Right renal cortex interstitium (tissue), 3 donors: ENCODE results near the gene TCF21. TPM values are rescaled to one million over a fixed set of nuclear protein-coding genes. Genes with fewer than 3 reads are reported as not detected.

ENCODE experiments used
- DNase-seq, 3 donors: peaks; one replicate each; pipeline ENCODE4 v3.0.0-alpha.2; 2013; ENCODE audit warnings: low read depth in 3 of 3, low spot score in 2 of 3
- polyA plus RNA-seq, 3 donors: library from polyadenylated mRNA; unstranded; fragments of 120-200 nt; gene quantifications; one replicate each; pipeline ENCODE4 v1.2.1, GENCODE V29; 2013; ENCODE audit not compliant: insufficient read length in 3 of 3

Gene TCF21
- polyA plus RNA-seq, 3 donors, result 167 to 202 (median 184) TPM

DNA sequence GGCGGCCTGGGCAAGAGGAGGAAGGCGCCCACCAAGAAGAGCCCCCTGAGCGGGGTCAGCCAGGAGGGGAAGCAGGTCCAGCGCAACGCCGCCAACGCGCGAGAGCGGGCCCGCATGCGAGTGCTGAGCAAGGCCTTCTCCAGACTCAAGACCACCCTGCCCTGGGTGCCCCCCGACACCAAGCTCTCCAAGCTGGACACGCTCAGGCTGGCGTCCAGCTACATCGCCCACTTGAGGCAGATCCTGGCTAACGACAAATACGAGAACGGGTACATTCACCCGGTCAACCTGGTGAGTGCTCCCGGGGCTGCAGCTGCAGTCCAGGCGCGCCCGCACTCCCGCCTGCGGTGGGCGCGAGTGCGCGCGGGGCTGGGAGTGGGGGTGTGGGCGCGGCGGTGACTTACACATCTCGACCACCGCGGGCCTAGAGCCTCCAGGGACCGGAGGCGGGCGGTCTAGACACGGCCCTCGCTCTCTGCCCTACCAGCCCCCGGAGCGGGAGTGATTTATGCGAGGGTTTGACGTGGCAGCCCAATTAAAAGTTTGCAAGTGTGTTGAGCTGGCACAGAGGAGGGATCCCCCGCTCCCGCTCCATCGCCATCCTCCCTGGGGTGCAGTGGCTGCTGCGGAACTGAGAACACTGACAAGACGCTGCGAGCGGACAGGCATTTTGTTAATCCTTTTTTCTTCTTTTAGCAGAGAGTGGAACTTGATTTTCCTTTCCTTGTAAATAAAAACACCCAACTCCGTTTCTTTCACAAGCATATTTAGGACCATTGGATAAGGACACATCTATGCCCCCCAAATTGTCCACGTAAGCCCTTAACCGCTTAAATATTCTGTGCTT, 867 bp downstream of the TCF21 start:
- no peak for DNase-seq

DNA sequence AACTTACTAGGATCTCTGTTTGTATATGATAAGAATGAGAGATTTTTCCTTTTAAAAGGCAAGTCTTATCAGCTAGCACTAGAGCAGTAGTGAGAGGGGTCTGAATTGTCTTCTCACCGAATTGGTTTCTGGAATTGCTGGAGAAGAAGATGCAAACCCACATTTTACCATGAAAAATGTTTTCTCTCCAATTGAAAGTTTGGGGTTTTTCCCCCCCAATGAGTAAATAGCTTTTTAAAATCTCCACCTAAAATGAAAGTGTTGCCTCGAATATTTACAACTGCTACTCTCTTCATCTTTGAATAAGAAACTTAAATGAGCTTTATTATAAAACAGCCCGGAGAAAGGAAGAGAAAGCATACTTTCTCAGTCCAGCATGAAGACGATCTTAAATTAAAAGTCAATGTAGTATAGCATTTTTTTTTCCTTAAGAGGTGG, 1.8 kb downstream of the TCF21 start:
- DNase-seq, result no peak

DNA sequence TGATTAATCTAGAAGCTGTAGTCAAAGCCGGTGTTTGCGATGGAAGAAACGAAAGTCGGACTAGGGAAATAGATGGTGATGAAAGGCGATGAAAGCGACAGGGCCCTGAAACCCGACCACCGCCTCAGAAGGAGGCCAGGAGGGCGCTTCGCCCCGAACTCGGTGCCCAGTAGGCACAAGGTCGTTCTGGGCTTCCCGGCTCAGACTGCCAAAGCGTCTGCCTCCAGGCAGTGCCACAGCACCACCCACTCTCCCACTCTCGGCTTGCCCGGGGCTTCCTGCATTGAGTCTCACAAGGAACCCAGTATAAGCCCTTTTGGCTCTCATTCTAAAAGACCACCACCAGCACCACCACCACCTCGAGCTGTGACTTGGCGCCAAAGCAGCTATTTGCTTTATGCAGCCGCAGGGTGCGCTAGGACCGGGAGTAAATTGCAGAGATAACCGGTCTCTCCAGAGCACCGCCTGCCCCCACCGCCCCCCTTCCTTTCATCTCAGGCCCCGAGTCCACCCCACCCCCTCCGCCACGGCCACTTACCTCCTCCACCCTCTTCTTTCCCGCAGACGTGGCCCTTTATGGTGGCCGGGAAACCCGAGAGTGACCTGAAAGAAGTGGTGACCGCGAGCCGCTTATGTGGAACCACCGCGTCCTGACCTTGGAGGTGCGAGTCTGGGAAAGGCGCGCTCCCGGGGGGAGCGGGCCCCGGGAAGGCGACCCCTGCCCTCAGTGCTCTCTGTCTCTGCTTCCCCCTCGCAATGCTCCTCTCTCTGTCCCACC, 2.4 kb downstream of the TCF21 start:
- no peak for DNase-seq

DNA sequence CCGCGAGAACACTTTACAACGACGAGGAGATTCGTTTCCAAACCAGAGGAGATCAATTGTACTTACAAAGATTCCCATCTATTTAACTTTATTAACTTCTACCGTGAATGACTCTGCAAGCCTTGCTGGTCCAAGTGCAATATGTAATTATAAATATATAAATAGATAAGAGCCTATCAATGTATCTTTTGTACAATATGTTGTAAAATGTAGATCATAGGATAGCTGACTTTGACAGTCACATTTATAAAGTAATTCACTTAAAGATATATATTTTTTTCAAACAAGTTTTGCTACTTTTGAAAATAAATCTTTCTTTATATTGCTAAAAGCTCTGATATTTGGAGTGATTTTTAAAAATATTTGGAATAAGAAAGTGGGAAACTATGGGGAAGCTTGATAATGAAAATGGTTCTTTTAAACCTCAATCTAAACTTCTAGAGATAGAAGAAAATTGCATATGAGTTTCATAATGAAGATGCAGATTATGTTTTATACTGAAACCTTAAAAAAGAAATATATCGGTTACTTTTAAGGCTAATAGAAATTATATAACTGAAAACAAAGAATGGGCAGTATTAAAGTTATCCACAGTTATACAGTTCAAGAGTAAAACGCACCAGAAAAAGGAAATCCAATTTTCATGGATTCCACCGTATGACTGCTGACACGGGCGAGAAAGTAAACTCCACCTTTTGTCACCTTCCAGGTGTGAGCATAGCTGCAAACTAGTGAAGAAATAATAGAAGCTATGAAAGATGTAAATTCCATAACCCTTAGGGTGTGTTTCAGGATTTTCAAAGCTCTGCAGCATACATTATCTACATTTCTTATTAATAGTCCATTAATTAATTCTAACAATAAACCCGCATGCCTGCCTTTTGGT, 3.3 kb downstream of the TCF21 start:
- no peak for DNase-seq

DNA sequence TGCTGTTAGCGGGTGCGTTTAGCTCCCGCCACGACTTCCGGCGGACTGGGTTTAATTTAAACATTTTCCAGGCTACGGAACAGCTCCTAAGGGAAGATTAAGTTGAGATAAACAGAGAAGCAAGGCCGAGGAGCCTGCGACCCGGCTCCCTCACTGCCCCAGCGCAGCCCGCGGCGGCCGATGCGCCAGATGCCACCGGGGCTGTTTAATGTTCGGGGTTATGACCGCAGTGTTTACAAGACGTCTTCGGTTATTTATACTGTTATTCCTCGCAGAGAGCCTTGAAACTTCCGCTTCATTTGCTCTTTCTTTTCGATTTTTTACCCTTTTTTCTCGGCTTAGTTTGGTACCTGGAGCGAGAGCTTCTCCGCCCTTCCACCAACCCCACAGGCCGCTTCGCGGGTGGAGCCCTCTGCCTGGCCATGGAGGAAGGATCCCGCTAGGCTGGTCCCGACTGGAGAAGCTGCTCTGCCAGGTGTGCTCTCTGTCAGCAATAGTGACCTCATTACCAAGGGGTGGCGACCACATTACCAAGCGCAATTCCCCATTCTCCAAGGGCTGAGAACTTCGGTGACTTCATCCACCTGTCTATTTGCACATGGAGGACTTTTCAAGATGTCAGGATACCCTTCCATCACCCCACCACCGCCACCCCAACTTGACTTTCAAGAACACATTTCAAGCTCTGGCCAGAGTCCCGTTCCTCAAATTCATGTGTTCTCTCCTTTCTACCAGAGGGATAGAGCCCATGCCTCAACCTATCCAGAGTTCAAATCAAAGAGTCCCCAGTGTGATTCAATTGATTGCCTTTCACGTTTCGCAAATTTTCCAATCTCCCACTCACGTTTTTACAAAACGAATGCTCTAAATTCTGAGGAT, 4.1 kb downstream of the TCF21 start:
- DNase-seq, result no peak

DNA sequence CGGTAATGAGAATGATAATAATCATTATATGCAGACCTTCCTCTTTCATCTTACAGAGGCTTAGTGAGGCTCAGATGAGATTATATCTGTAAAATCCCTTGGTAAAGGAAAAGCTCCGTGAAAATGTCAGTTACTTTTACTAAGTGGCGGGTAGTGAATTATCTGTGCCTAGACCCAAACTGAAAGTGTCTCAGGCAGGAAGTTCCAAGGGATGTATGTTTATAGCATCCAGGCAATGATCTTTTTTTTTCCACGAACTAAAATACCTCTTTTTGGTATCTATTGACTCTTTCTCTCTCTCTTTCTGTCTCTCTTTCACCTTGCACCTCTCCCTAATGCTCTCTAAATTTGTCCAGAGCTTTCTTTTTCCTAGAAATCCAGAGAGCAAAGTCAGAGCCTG, 5.0 kb downstream of the TCF21 start:
- no peak for DNase-seq

DNA sequence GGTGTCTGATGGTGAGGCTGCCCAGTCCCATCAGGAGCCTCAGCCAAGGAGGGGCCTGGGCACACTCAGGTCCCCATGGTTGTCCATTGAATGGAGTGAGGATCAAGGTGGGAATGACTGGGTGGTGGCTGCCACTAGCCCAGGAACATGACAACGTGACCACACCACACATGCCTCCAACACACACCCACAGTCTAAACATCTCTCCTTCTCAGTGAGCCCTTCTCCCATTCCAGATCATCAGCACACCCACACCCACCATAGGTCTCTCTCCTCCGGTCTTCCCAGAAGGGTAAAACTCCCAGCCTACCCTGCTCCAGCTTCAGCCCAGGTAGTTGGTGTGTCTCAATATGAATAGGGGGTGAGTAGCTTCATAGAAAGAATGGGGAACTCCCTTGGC, 5.5 kb downstream of the TCF21 start:
- no peak for DNase-seq

DNA sequence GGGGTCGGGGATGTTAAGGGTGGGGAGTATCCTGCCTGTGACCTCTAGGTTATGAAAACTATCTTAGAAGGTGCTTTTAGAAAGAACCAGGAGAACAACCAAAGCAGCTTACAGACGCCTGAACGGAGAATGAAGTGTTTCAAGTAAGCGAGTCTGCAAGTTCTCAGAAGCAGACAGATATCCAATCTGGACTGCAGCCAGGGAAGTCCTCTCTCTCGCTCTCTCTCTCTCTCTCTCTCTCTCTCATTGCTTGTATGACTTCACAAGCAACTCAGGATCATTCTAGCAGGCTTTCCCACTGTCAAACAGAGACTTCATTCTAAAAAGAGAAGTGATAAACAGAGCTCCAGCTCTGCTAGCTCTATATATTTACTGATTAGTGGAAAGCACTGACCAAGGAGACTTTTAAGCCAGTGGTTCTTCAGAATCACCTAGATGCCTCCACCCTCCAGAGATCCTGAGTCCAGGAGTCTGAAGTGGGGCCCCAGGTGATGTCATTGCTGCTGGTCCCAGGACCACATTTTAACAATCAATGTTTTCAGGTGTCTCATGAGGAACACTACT, 6.0 kb downstream of the TCF21 start:
- DNase-seq, result no peak

DNA sequence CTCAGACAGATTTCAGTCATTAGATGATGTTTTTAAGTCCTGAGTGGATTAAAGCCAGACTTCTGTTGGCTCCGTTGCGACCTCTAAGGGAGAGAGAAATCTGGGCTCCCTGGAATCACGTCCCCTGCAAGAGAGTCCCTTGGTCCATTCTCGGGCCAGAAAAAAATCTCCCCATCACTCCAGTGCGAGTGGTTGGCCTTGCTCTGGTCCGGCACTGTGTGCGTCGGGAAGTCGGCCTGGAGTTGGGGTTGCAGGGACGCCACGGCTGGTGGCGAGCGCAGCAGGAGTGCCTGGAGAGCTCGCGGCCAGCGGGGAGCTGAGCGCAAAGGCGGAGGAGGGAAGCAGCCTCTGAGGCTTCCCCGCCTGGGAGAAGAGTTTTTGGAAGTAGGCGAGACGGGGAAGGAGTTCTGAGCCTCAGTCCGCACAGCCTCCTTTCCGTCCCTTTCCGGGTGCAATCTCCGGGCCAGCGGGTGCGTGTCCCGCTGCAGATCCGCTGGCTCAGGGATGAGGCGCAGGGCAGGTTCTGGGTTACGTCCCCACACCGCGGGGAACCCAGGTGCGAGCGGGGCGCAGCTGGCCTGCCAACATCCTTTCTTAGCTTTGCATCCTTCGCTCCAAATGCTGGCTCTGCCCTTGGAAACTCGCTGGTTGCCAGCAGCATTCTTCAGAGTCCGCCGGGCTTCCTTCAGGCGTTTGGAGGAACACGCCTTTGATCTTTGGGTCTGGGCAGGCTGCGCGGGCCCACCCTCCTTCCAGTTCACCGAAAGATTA, 6.8 kb downstream of the TCF21 start:
- DNase-seq, result no peak

DNA sequence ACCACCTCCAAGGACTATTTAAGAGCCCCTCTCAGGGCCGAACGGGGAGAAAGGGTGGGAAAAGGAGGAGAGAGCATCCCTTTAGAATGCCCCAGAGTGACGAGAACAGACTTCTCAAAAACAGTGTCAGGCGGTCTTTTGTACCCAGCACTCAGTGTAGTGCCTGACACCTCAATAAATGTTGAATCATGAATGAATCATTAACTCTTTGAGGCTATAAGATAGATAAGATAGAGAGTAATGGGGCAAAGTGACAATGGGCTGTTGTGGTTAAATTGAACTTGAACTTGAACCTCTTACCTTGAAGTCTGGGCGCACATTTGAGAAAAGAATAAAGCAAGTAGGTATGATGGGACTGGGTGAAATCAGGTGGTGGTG, 7.4 kb downstream of the TCF21 start:
- no peak for DNase-seq

DNA sequence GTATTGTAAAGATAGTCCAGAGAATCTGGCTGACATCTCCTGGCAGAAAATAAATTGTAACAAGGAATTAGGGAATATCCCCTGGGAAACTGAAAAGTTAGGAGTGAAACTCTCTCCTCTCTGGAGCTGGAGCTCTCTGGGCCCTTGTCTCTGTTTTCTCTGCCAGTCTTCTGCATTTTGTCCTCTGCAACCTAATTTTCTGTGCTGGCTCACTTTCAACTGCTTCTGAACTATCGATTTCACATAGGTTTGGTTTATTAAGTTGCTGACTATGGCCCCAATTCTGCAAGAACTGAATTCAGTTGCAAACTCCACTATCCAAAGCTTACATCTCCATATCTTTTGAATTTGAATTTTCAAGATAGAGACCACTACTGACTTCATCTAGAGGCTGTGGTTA, 9.3 kb downstream of the TCF21 start:
- no peak for DNase-seq

DNA sequence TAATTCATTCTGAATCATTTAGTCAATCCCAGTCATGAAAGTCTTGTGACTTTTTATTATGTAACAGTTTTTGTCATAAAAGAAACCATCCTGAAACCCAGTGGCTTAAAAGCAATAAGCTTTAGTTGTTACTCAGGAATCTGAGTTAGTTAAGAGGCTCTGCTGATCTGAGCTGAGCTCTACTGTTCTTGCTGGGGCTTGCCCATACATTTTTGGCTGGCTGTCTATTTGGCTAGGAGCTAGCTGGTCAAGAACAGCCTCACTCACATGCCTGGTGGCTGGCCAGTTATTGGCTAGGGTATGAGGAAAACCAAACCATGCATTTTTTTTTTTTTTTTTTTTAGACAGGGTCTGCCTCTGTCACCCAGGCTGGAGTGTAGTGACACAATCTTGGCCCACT, 10.6 kb downstream of the TCF21 start:
- DNase-seq, result no peak

DNA sequence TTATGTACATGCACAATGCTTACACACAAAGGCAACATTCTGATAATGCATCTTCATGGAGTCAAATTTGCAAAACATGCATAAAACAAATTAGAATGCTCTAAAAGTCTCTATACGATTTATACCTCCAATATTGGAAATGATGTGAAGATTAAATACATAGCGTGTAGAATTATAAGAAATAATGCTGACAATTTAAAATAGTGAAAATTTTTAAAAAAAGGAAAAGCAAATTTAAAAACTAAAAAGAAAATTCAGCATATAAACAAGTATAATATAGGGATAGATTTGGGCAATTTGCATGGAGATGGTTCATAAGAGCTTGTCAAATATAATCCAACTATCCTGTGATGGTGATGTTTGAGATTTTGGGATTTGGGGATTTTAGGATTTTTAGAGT, 14.9 kb downstream of the TCF21 start:
- DNase-seq, result no peak

DNA sequence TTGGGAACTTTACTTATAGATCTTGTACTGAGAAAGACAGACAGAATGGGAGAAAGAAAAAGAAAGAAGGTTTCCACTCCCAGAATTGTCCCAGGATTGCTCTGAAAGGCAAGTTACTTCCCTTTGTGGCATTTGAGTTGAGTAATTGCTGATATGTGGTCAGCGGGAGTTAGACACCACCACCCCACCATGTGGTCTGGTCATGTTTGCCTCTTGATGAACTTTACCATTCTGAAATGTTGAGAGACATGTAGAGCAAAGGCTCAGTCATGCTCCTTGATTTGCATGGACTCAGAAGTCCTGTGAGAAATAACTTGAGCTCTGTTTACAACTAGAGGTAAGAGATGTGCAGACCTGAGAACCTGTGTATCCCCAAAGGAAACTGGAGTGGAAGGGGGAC, 17.1 kb downstream of the TCF21 start:
- DNase-seq, result no peak

DNA sequence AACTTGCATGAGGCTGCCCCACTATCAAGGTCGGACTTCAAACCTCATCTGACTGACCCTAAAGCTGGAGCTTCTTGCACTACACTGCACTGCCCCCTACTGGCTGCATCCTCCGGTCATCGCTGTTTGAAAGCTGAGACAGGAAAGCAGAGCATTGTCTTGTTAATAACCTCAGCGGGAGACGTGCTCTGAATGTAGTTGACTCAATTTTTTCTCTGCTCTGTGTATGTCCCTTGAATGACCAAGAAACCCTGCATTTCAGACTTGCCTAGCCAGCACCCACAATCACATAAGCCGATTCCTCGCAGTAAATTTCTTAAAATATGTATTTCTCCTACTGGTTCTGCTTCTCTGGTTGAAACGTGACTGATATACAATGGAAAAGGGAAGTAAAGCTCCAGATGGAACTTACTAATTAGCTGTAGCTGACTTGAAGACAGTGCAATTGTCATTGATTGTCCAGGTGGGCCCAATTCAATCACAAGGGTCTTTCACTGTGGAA, 27.8 kb downstream of the TCF21 start:
- DNase-seq, result peak in 2 of 3 donors; percentile 77 to 86

DNA sequence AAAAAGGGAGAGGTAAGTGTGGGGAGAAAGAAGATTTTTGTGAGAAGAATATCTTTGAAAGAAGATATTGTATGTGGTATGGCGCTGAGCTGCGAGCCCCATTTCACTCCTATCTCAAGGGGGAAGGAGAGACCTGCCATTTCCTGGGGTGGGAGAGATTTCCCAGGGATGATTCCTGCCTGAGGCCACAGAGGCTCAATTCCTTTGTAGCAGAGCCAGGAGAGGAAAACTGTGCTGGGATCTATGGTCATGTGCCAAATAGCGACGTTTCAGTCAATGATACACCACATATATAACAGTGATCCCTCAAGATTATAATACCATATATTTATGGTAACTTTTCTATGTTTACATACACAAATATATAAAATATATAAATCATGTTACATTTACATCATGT, 28.9 kb downstream of the TCF21 start:
- no peak for DNase-seq

DNA sequence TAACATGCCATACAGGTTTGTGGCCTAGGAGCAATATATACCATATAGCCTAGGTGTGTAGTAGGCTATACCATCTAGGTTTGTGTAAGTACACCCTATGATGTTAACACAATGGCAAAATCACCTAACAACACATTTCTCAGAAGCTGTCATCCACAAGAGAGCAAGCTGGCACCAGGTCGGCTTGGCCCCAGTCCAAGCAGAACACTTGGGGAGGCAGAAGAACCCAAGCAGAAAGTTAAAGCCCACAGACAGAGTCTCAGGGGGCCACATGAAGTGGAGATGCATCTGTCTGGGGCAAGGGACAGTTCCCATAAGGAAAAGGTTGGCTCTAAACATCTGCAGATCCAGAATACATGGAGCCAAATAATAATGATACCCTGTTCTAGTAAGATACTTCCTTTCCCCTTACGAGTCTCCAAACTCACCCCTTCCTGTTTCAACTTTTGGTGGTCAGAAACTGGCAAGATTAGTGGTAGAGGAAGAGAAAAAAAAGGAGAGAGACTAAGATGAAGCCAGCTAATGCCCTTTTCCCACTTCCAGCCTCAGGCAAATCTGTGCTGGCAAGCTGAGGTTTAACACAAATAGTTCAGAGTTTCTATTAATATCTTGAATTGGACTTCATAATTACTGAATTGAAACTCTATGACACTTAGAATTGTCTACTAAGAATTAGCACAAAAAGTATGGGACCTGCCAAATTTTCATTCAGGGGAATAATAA, 29.5 kb downstream of the TCF21 start:
- DNase-seq, result no peak

DNA sequence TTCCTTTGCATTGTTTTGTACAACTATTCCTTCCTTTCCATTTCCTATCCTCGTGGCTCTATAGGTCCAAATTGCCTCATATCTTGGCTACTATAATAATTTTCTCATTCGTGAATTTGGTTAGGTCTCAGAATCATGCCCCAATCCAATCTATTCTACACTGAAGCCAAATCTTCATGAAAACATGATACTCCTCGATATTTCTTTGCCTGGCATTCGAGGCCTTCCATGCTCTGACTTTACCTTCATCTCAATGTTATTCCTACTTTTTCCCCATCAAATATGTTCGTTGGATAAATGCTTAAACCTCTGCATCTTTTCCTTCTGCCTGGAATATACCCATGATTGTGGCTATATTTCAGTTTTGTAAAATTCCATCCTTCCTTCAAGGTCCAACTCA, 30.4 kb downstream of the TCF21 start:
- no peak for DNase-seq
